HCT116 (cell line): Measurements from ENCODE around the gene CORO2B. TPM values are rescaled to one million over a fixed set of nuclear protein-coding genes. Genes with fewer than 3 reads are reported as not detected.

Experiments
- ATAC-seq: fragments of 200-7000 bp; cut with Tn5 transposase; 2 replicates; pipeline ENCODE4 v1.9.1; 2020; ENCODE audit warnings: mild to moderate bottlenecking, moderate library complexity
- BruUV-seq: library from RNA; stranded (reverse); fragments of 400-500 nt; replicated peaks from 2 replicates; lab custom pipeline; 2021; lab: Mats Ljungman, UMichigan
- CTCF ChIA-PET: fragments of 300-600 bp; sonication (Branson Sonifier 250); formaldehyde crosslinking; loops from one replicate; lab custom pipeline; 2021; ENCODE audit warnings: antibody characterized with exemption; lab: Charles Lee
- POLR2A ChIA-PET: fragments of 300-600, 350-600 bp; sonication (Branson Sonifier 250); formaldehyde crosslinking; loops from one replicate; lab custom pipeline; 2021; ENCODE audit warnings: antibody characterized with exemption; lab: Charles Lee
- RAD21 ChIA-PET, 2 experiments: fragments of 300-600 bp; sonication (Branson Sonifier 250); formaldehyde crosslinking; loops; one replicate each; lab custom pipeline; 2023; ENCODE audit warnings: low total read pairs in 2 of 2; ENCODE audit not compliant: uncharacterized antibody in 2 of 2, unreplicated experiment in 2 of 2, low non-redundant PET in 1 of 2; lab: Charles Lee
- DNase-seq: peaks from one replicate; pipeline ENCODE4 v3.0.0-alpha.2; 2010; ENCODE audit warnings: low read depth, low spot score
- H2AFZ ChIP-seq: fragments of 200-600 bp; shearing (Covaris generic), sonication (generic); 2 replicates; pipeline ENCODE4 v1.6.1; 2017; ENCODE audit warnings: low read depth, mixed run types, mixed read lengths, antibody characterized with exemption, low read length; ENCODE audit not compliant: poor library complexity, severe bottlenecking
- H3K27ac ChIP-seq: 2 replicates; pipeline ENCODE4 v1.5.1; 2012; ENCODE audit warnings: low read depth, low read length
- H3K27me3 ChIP-seq: fragments of 200-600 bp; sonication (generic); 2 replicates; pipeline ENCODE4 v1.6.1; 2016; ENCODE audit warnings: mixed run types, low read length, mixed read lengths; ENCODE audit not compliant: insufficient read depth
- H3K36me3 ChIP-seq, 2 experiments: fragments of 200-500 bp in 1 of 2; fragments of 200-600 bp in 1 of 2; sonication (Bioruptor generic) in 1 of 2; sonication (generic) in 1 of 2; 2 replicates each; pipeline versions ENCODE4 v1.5.1 to v1.6.1; 2014 to 2016; ENCODE audit warnings: low read length in 2 of 2, inconsistent platforms in 1 of 2, mixed read lengths in 1 of 2, mixed run types in 1 of 2; ENCODE audit not compliant: insufficient read depth in 2 of 2, control insufficient read depth in 1 of 2
- H3K4me1 ChIP-seq, 2 experiments: fragments of 200-600 bp in 1 of 2; sonication (generic) in 1 of 2; 2 replicates each; pipeline versions ENCODE4 v1.5.1 to v1.6.1; 2012 to 2017; ENCODE audit warnings: low read length in 2 of 2, inconsistent platforms in 1 of 2, mild to moderate bottlenecking in 1 of 2, mixed read lengths in 1 of 2, mixed run types in 1 of 2, moderate library complexity in 1 of 2; ENCODE audit not compliant: insufficient read depth in 2 of 2, control insufficient read depth in 1 of 2
- H3K4me2 ChIP-seq: fragments of 200-600 bp; sonication (generic); 2 replicates; pipeline ENCODE4 v1.6.1; 2017; ENCODE audit warnings: mixed run types, low read length, mixed read lengths
- H3K4me3 ChIP-seq, 2 experiments: fragments of 200-600 bp in 1 of 2; sonication (generic) in 1 of 2; replicated peaks in 1 of 2; 2 replicates each; pipeline ENCODE4 v1.5.1; 2011 to 2016; ENCODE audit warnings: low read length in 2 of 2, control low read depth in 1 of 2, low read depth in 1 of 2, mild to moderate bottlenecking in 1 of 2, mixed read lengths in 1 of 2, mixed run types in 1 of 2
- H3K79me2 ChIP-seq: fragments of 200-600 bp; sonication (generic); 2 replicates; pipeline ENCODE4 v1.6.1; 2017; ENCODE audit warnings: mild to moderate bottlenecking, mixed run types, low read length, moderate library complexity, mixed read lengths; ENCODE audit not compliant: insufficient read depth
- H3K9ac ChIP-seq: fragments of 200-600 bp; sonication (generic); 2 replicates; pipeline ENCODE4 v1.6.1; 2016; ENCODE audit warnings: low read length, mixed read lengths
- H3K9me2 ChIP-seq: fragments of 200-600 bp; sonication (generic), shearing (Covaris generic); 2 replicates; pipeline ENCODE4 v1.6.1; 2017; ENCODE audit warnings: mixed run types, mild to moderate bottlenecking, moderate library complexity; ENCODE audit not compliant: insufficient read depth
- H3K9me3 ChIP-seq, 2 experiments: fragments of 200-500 bp in 1 of 2; fragments of 200-600 bp in 1 of 2; sonication (Bioruptor generic) in 1 of 2; sonication (generic) in 1 of 2; 2 replicates each; pipeline ENCODE4 v1.6.1; 2014 to 2017; ENCODE audit warnings: low read length in 2 of 2, mixed read lengths in 2 of 2, inconsistent platforms in 1 of 2, low read depth in 1 of 2, mild to moderate bottlenecking in 1 of 2, mixed run types in 1 of 2, moderate library complexity in 1 of 2; ENCODE audit not compliant: control insufficient read depth in 1 of 2, insufficient read depth in 1 of 2
- H4K20me1 ChIP-seq: fragments of 200-600 bp; sonication (generic), shearing (Covaris generic); 2 replicates; pipeline ENCODE4 v1.6.1; 2017; ENCODE audit warnings: mixed run types, mild to moderate bottlenecking, moderate library complexity; ENCODE audit not compliant: insufficient read depth
- CEBPB ChIP-seq: IDR thresholded peaks from 2 replicates; pipeline ENCODE4 v1.6.1; 2012; ENCODE audit warnings: low read depth
- FOSL1 ChIP-seq: IDR thresholded peaks from 2 replicates; pipeline ENCODE4 v1.6.1; 2012; ENCODE audit warnings: low read depth
- JUND ChIP-seq: IDR thresholded peaks from 2 replicates; pipeline ENCODE4 v1.6.1; 2012
- POLR2A ChIP-seq: IDR thresholded peaks from 2 replicates; pipeline ENCODE4 v1.7.0; 2011; ENCODE audit warnings: borderline replicate concordance; ENCODE audit not compliant: insufficient read depth, insufficient read length; ENCODE audit errors: extremely low read depth
- POLR2AphosphoS5 ChIP-seq: IDR thresholded peaks from 2 replicates; pipeline ENCODE4 v1.6.1; 2011; ENCODE audit warnings: mild to moderate bottlenecking, low read depth, low read length, moderate library complexity
- RAD21 ChIP-seq: IDR thresholded peaks from 2 replicates; pipeline ENCODE4 v1.6.1; 2012; ENCODE audit warnings: low read depth, mild to moderate bottlenecking
- SP1 ChIP-seq: IDR thresholded peaks from 2 replicates; pipeline ENCODE4 v1.6.1; 2012; ENCODE audit warnings: low read depth
- SRF ChIP-seq: IDR thresholded peaks from 2 replicates; pipeline ENCODE4 v1.6.1; 2012; ENCODE audit warnings: low read depth
- TCF7L2 ChIP-seq: IDR thresholded peaks from 2 replicates; pipeline ENCODE4 v1.7.0; 2011; ENCODE audit warnings: borderline replicate concordance, inconsistent platforms; ENCODE audit not compliant: insufficient read depth, insufficient read length; ENCODE audit errors: extremely low read depth
- YY1 ChIP-seq: IDR thresholded peaks from 2 replicates; pipeline ENCODE4 v1.6.1; 2011; ENCODE audit warnings: low read length, low read depth, moderate library complexity, mild to moderate bottlenecking; ENCODE audit not compliant: insufficient replicate concordance; ENCODE audit errors: extremely low read depth
- ZNF274 ChIP-seq: fragments of 200-500 bp; sonication (Bioruptor generic); IDR thresholded peaks from 2 replicates; pipeline ENCODE4 v1.6.1; 2014; ENCODE audit warnings: mild to moderate bottlenecking, low read depth, low read length, inconsistent platforms
- intact Hi-C: fragments of 100-400 bp; cut with micrococcal nuclease; formaldehyde crosslinking; loops from 2 replicates; pipeline ENCODE4 v1.10.0; 2022
- total RNA-seq: library from RNA; stranded (reverse); gene quantifications from one replicate; pipeline ENCODE4 v1.2.1, GENCODE V29; 2021; ENCODE audit not compliant: unreplicated experiment
- TF ChIP-seq, protein P1 (sequence below): IDR thresholded peaks from 2 replicates; pipeline ENCODE4 v1.6.1; 2012; ENCODE audit warnings: low read depth
- TF ChIP-seq, protein P2 (sequence below), 3 experiments: fragments of 200-600 bp in 1 of 3; sonication (generic) in 1 of 3; IDR thresholded peaks in 2 of 3; conservative IDR thresholded peaks in 1 of 3; 2 replicates each; pipeline ENCODE4 v1.5.1; 2012 to 2017; ENCODE audit warnings: low read depth in 2 of 3, low read length in 2 of 3, antibody characterized with exemption in 1 of 3, borderline replicate concordance in 1 of 3, control low read depth in 1 of 3, mild to moderate bottlenecking in 1 of 3, mixed read lengths in 1 of 3, mixed run types in 1 of 3, moderate library complexity in 1 of 3; ENCODE audit not compliant: insufficient read depth in 1 of 3
- TF ChIP-seq, protein P3 (sequence below): IDR thresholded peaks from 2 replicates; pipeline ENCODE4 v1.6.1; 2012
- TF ChIP-seq, protein P4 (sequence below): IDR thresholded peaks from 2 replicates; pipeline ENCODE4 v1.6.1; 2012

Gene CORO2B
- total RNA-seq, 1 experiment from 2014 or later, result 2.8 TPM

DNA sequence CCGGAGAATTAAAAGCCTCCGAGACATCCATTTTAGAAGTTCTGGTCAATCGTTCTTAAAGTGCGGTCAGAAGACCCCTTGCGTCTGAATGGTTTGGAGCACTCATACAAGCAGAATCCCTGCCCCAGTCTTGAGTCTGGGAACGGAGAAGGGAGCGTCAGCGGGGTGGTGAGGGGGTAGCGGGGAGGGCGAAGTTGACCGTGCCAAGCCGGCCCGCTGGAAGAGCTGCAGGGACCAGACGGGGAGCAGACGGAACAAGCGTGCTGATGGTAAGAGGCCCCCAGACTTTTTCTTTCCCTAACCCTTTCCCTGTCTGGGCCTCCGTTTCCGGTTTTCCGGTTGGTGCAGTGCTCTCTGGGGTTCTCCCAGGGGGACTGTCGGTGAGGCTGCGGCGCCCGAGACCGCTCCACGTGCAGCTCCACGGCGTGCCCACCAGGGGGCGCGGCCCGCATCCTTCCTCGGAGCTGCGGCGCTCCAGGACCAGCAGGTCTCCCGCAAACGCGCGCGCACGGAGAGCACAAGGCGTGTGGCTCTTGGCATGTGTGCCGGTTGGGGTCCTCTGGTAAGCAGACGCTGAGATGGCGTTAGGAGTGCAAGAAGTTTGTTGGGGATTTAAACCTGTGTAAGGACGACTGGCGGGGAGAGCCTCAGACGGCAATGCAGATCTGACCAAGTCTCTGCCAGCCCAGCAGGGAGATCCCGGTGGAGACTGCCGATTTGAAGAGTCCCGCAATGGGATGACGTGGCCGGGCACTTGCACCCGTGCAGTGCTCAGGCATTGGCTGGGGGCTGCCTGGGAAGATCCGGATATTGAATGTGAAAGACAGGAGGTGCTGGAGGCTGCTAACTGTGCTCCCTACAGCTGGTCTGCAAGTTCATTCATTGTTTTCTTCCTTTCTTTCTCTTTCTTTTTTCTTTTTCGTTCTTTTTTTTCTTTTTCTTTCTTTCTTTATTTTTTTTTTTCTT, 19.2 kb upstream of the CORO2B start:
- H3K4me2 ChIP-seq, result peak overlapping the region; percentile 92
- DNase-seq (peak; percentile 56), ATAC-seq (peak; percentile 97)
- H3K9me3 ChIP-seq, result no peaks in the 10 kb centered on the region
- no peaks in the 10 kb centered on the region for H3K36me3 ChIP-seq
- RAD21 ChIA-PET, result interaction anchor here (0.9 to 1.9 kb wide), 7 partner anchors 82 to 365 kb away, joined by 3 to 13 read pairs (median 5); no protein-coding TSS in a partner anchor
- H3K27ac ChIP-seq, result no peak overlapping the region
- H3K27me3 ChIP-seq, result no peaks in the 10 kb centered on the region
- peak overlapping the region; percentile 44 to 56 for H3K4me3 ChIP-seq
- TF ChIP-seq, protein P1, sequence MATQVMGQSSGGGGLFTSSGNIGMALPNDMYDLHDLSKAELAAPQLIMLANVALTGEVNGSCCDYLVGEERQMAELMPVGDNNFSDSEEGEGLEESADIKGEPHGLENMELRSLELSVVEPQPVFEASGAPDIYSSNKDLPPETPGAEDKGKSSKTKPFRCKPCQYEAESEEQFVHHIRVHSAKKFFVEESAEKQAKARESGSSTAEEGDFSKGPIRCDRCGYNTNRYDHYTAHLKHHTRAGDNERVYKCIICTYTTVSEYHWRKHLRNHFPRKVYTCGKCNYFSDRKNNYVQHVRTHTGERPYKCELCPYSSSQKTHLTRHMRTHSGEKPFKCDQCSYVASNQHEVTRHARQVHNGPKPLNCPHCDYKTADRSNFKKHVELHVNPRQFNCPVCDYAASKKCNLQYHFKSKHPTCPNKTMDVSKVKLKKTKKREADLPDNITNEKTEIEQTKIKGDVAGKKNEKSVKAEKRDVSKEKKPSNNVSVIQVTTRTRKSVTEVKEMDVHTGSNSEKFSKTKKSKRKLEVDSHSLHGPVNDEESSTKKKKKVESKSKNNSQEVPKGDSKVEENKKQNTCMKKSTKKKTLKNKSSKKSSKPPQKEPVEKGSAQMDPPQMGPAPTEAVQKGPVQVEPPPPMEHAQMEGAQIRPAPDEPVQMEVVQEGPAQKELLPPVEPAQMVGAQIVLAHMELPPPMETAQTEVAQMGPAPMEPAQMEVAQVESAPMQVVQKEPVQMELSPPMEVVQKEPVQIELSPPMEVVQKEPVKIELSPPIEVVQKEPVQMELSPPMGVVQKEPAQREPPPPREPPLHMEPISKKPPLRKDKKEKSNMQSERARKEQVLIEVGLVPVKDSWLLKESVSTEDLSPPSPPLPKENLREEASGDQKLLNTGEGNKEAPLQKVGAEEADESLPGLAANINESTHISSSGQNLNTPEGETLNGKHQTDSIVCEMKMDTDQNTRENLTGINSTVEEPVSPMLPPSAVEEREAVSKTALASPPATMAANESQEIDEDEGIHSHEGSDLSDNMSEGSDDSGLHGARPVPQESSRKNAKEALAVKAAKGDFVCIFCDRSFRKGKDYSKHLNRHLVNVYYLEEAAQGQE, result no peak
- TF ChIP-seq FOSL1 (no peak), TCF7L2 (peak; percentile 24), POLR2AphosphoS5 (no peak), SP1 (no peak), SRF (no peak), ZNF274 (no peak), YY1 (no peak), CEBPB (no peak), RAD21 (peak; percentile 91), POLR2A (no peak), JUND (no peak)
- TF ChIP-seq, protein P2, sequence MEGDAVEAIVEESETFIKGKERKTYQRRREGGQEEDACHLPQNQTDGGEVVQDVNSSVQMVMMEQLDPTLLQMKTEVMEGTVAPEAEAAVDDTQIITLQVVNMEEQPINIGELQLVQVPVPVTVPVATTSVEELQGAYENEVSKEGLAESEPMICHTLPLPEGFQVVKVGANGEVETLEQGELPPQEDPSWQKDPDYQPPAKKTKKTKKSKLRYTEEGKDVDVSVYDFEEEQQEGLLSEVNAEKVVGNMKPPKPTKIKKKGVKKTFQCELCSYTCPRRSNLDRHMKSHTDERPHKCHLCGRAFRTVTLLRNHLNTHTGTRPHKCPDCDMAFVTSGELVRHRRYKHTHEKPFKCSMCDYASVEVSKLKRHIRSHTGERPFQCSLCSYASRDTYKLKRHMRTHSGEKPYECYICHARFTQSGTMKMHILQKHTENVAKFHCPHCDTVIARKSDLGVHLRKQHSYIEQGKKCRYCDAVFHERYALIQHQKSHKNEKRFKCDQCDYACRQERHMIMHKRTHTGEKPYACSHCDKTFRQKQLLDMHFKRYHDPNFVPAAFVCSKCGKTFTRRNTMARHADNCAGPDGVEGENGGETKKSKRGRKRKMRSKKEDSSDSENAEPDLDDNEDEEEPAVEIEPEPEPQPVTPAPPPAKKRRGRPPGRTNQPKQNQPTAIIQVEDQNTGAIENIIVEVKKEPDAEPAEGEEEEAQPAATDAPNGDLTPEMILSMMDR (IDR thresholded peaks at IDR 0.05 in 2 of 3, conservative IDR thresholded peaks at IDR 0.05 in 1 of 3; ENCODE audit: borderline replicate concordance in 1 of 3, insufficient read depth in 1 of 3, low read depth in 2 of 3, low read length in 2 of 3), result peak; percentile 85 to 92 (median 92)
- TF ChIP-seq, protein P3, sequence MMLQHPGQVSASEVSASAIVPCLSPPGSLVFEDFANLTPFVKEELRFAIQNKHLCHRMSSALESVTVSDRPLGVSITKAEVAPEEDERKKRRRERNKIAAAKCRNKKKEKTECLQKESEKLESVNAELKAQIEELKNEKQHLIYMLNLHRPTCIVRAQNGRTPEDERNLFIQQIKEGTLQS, result no peak
- TF ChIP-seq, protein P4, sequence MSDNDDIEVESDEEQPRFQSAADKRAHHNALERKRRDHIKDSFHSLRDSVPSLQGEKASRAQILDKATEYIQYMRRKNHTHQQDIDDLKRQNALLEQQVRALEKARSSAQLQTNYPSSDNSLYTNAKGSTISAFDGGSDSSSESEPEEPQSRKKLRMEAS, result peak; percentile 82
- intact Hi-C loops, result loop anchor here (1.0 kb wide), 2 partner anchors 92 to 115 kb away; no protein-coding TSS in a partner anchor
- H3K79me2 ChIP-seq, result no peaks in the 10 kb centered on the region
- H3K4me1 ChIP-seq, result peaks cover 0 to 15% of the 10 kb centered on the region in 2 experiments; a peak in 2 of 4 replicates
- H3K9me2 ChIP-seq, result no peaks in the 10 kb centered on the region
- H2AFZ ChIP-seq, result peak overlapping the region; percentile 88
- BruUV-seq, result no TSS peak
- CTCF ChIA-PET, result interaction anchor here (0.7 to 2.4 kb wide), 16 partner anchors 8 to 365 kb away, joined by 3 to 67 read pairs (median 4); no protein-coding TSS in a partner anchor
- no peaks in the 10 kb centered on the region for H4K20me1 ChIP-seq
- peak overlapping the region; percentile 34; the same call in 1 of the 2 replicates for H3K9ac ChIP-seq
- POLR2A ChIA-PET, result interaction anchor here (1.4 kb wide), 1 partner anchor 115 kb away, joined by 3 read pairs; no protein-coding TSS in a partner anchor
